Measurements from ENCODE around the gene RABAC1. TPM values are rescaled to one million over a fixed set of nuclear protein-coding genes. Genes with fewer than 3 reads are reported as not detected.

The RABAC1 gene
- total and polyA plus RNA-seq, 2 of the 13 experiments (the other 11 are each of a cell fraction or from before 2014, with no cell fraction given): 37.4 to 74.0 TPM

GRCh38 chr19:41997121-41997850, 38.2 kb upstream of the RABAC1 start (continued):
- TF ChIP-seq ZBTB44 (CRISPR knock-in tag; IDR thresholded peaks at IDR 0.05) (no peak), ZNF256 (CRISPR knock-in tag; conservative IDR thresholded peaks at IDR 0.05) (no peak), ZBTB21 (CRISPR knock-in tag; IDR thresholded peaks at IDR 0.05) (no peak), NCOA5 (CRISPR knock-in tag; IDR thresholded peaks at IDR 0.05) (no peak), NFYC (CRISPR knock-in tag; IDR thresholded peaks at IDR 0.05) (no peak), IKZF5 (CRISPR knock-in tag; IDR thresholded peaks at IDR 0.05) (no peak), HDAC6 (IDR thresholded peaks at IDR 0.05; ENCODE audit: low read depth, low read length) (no peak), MIER2 (CRISPR knock-in tag; IDR thresholded peaks at IDR 0.05) (peak; percentile 93), DDIT3 (CRISPR knock-in tag; IDR thresholded peaks at IDR 0.05) (no peak)
- TF ChIP-seq, protein P1, sequence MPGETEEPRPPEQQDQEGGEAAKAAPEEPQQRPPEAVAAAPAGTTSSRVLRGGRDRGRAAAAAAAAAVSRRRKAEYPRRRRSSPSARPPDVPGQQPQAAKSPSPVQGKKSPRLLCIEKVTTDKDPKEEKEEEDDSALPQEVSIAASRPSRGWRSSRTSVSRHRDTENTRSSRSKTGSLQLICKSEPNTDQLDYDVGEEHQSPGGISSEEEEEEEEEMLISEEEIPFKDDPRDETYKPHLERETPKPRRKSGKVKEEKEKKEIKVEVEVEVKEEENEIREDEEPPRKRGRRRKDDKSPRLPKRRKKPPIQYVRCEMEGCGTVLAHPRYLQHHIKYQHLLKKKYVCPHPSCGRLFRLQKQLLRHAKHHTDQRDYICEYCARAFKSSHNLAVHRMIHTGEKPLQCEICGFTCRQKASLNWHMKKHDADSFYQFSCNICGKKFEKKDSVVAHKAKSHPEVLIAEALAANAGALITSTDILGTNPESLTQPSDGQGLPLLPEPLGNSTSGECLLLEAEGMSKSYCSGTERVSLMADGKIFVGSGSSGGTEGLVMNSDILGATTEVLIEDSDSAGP (CRISPR knock-in tag; IDR thresholded peaks at IDR 0.05; ENCODE audit: borderline replicate concordance): no peak
- TF ChIP-seq, protein P2, sequence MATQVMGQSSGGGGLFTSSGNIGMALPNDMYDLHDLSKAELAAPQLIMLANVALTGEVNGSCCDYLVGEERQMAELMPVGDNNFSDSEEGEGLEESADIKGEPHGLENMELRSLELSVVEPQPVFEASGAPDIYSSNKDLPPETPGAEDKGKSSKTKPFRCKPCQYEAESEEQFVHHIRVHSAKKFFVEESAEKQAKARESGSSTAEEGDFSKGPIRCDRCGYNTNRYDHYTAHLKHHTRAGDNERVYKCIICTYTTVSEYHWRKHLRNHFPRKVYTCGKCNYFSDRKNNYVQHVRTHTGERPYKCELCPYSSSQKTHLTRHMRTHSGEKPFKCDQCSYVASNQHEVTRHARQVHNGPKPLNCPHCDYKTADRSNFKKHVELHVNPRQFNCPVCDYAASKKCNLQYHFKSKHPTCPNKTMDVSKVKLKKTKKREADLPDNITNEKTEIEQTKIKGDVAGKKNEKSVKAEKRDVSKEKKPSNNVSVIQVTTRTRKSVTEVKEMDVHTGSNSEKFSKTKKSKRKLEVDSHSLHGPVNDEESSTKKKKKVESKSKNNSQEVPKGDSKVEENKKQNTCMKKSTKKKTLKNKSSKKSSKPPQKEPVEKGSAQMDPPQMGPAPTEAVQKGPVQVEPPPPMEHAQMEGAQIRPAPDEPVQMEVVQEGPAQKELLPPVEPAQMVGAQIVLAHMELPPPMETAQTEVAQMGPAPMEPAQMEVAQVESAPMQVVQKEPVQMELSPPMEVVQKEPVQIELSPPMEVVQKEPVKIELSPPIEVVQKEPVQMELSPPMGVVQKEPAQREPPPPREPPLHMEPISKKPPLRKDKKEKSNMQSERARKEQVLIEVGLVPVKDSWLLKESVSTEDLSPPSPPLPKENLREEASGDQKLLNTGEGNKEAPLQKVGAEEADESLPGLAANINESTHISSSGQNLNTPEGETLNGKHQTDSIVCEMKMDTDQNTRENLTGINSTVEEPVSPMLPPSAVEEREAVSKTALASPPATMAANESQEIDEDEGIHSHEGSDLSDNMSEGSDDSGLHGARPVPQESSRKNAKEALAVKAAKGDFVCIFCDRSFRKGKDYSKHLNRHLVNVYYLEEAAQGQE (IDR thresholded peaks at IDR 0.05; ENCODE audit: borderline replicate concordance in 1 of 2, low read depth in 1 of 2, low read length in 2 of 2): peak; percentile 84 to 94

Data from HepG2 (cell line).